KBM-7 (cell line): ENCODE measurements around the gene LRP1-AS.
"Not testable (repeated sequence)": the region's sequence is repeated elsewhere in the genome, so short reads cannot be mapped to it uniquely, and the experiment has no call there.

Experiments used
- DNase-seq: peaks from one replicate; pipeline ENCODE4 v3.0.0-alpha.2; 2015
- in situ Hi-C: fragments of 300-500 bp; cut with MboI; formaldehyde crosslinking; loops from 2 replicates; pipeline ENCODE4 v1.14.3; 2020; ENCODE audit warnings: low sequenced_read_pairs, low pct_unique_long_range_greater_than_20kb, mixed read lengths

LRP1-AS gene

DNA sequence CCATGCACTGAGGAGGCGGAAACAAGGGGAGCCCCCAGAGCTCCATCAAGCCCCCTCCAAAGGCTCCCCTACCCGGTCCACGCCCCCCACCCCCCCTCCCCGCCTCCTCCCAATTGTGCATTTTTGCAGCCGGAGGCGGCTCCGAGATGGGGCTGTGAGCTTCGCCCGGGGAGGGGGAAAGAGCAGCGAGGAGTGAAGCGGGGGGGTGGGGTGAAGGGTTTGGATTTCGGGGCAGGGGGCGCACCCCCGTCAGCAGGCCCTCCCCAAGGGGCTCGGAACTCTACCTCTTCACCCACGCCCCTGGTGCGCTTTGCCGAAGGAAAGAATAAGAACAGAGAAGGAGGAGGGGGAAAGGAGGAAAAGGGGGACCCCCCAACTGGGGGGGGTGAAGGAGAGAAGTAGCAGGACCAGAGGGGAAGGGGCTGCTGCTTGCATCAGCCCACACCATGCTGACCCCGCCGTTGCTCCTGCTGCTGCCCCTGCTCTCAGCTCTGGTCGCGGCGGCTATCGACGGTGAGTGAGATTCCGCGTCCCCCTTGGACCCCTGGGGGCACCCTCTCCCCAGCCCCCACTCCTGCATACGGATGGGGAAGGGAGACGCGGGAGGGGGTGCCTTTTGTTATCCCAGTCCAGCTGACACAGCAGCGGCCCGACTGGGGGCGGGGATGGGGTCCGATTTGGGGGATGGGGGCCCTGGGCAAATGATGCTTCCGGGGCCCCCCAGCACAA lies 18.7 kb downstream of the LRP1-AS start:
- DNase-seq = no peak
- in situ Hi-C loops = no loop called here

- peak; percentile 61 for DNase-seq
- in situ Hi-C loops = no loop called here
Observed at GRCh38 chr12:57127726-57128518, 19.5 kb downstream of the LRP1-AS start, which contains the start of gene LRP1. Gene LRP1 (plus strand): TSS chr12:57128483. CDS start chr12:57128965, 482 bp downstream.

DNA sequence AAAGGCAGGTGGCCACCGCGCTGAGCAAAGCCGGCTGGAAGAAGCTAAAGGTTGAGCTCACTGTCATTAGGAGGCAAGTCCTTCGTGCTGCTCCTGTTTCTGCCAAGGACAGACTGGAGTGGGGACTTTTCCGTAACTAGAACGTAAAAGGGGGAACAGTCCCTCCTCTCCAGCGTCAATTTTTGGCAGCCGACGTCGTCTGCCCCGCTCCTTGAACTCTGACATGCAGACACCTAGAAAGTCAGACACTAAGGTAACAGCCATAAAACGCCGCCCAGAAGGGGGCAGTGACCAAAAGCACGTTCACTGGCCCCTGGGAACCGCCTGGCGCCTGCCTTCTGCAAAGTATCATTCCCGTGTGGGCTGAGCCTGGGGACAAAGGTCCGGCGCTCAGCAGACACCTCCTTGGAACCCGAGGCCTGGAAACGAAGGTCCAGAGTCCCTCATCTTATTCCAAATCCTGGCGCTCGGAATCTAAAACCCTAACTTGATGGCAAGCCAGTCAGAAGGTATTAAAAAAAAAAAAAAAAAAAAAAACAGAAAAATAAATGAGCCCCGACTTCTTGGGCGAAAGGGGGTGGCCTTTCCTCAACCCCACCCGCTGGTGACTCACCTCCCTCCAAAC lies 20.2 kb downstream of the LRP1-AS start:
- peak; percentile 55 for DNase-seq

DNA sequence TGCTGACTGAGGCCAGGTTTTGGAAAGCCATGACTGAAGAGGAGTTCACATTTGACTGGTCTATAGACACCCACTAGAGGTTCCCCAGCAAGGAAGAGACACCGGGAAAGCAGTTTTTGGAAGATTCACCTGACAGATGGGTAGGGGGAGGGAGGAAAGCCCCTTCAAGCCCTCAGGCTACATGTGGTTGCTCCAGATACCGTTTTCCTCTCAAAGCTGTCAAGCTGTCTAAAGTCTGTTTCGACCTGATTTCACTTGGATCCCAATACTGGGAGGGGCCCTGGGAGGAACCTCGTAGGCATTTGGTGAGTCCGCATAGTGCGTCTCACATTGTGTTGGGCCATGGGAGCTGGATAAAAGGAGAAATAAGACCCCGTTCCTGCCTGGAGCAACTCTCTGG lies 20.9 kb downstream of the LRP1-AS start:
- no peak for DNase-seq
- in situ Hi-C loops = no loop called here

More for the DNA sequence above, 20.2 kb downstream of the LRP1-AS start:
- in situ Hi-C loops = no loop called here

DNA sequence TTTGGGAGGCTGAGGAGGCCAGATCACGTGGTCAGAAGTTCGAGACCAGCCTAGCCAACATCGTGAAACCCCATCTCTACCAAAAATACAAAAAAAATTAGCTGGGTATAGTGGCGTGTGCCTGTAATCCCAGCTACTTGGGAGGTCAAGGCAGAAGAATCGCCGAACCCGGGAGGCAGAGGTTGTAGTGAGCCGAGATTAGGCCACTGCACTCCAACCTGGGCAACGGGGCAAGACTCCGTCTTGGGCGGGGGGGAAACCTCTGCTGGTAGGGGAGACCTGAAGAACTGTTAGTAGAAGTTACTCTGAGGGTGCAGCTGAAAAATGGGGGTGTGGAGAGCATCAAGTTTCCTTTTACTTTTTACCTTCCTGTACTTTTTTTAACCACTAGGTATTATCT lies 21.4 kb downstream of the LRP1-AS start:
- in situ Hi-C loops = no loop called here
- no peak for DNase-seq

GRCh38 chr12:57124261-57124877 lies 23.1 kb downstream of the LRP1-AS start:
- peak; percentile 79 for DNase-seq
- in situ Hi-C loops = no loop called here

DNA sequence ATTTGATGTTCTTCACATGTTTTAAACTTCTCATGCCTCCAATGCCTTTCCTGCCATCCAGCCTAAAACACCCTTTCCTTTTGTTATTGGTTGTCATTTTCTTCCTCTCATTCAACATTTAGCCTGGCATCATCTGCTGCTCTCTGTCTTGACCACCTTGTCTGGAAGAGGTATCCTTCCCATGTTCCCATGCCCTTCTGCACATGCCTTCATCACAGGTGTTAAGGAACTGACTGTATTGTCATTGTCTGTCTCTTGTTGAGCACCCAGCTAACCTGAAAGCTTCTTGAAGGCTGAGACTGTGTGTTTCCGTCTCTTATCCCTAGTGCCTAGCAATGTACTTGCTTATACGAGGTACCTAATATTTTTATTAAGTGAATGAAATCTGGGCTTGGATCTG lies 23.6 kb downstream of the LRP1-AS start:
- in situ Hi-C loops = no loop called here
- no peak for DNase-seq

- in situ Hi-C loops = not testable (repeated sequence)
Observed at GRCh38 chr12:57120718-57121117, 26.7 kb downstream of the LRP1-AS start.

GRCh38 chr12:57119294-57120085 lies 27.9 kb downstream of the LRP1-AS start:
- in situ Hi-C loops = no loop called here
- DNase-seq = no peak

More at GRCh38 chr12:57120718-57121117, 26.7 kb downstream of the LRP1-AS start:
- DNase-seq = not testable (repeated sequence)

- peak; percentile 76 for DNase-seq
Observed at GRCh38 chr12:57118711-57119271, 28.6 kb downstream of the LRP1-AS start.

GRCh38 chr12:57116580-57117281 lies 30.7 kb downstream of the LRP1-AS start:
- DNase-seq = no peak
- in situ Hi-C loops = no loop called here

More at GRCh38 chr12:57118711-57119271, 28.6 kb downstream of the LRP1-AS start:
- in situ Hi-C loops = no loop called here

- in situ Hi-C loops = no loop called here
- no peak for DNase-seq
Observed at GRCh38 chr12:57112492-57113294, 34.7 kb downstream of the LRP1-AS start.

DNA sequence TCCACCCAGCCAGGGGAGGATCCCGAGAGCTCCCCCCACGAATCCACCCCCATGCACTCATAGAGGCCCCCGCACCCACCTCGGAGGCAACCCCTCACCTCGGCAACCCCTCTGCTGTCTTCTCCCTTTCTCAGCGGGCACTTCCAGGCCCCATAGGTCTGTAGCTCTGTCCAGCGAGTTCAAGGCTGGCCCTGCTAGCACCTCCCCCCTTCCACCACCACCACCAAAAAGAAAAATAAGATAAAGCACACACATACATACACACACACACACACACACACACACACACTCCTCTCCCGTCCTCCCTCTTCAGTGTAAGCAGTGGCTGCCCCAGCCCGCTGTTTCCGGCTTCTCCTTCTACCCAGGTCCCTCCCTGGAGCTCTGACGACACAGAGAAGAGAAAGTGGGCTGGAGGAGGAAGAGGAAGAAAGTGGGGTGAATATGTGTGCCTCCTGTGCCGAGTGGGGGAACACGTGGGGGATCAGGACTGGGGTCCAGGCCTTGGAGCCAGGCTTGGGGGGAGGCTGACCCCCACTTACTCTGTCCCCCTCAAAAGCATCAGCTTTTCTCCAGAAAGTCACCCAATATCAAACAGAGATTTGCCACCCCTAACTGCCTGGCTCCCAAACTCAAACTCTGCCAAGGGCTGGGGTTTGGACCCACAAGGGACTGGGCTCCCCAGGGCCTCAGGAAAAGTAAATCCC lies 36.2 kb downstream of the LRP1-AS start, which contains the start of gene STAT6:
TSS of gene STAT6 (minus strand) at position 332 of the 704 bp plus-strand sequence. CDS start 3,084 bp downstream, outside the sequence.
- in situ Hi-C loops = no loop called here

DNA sequence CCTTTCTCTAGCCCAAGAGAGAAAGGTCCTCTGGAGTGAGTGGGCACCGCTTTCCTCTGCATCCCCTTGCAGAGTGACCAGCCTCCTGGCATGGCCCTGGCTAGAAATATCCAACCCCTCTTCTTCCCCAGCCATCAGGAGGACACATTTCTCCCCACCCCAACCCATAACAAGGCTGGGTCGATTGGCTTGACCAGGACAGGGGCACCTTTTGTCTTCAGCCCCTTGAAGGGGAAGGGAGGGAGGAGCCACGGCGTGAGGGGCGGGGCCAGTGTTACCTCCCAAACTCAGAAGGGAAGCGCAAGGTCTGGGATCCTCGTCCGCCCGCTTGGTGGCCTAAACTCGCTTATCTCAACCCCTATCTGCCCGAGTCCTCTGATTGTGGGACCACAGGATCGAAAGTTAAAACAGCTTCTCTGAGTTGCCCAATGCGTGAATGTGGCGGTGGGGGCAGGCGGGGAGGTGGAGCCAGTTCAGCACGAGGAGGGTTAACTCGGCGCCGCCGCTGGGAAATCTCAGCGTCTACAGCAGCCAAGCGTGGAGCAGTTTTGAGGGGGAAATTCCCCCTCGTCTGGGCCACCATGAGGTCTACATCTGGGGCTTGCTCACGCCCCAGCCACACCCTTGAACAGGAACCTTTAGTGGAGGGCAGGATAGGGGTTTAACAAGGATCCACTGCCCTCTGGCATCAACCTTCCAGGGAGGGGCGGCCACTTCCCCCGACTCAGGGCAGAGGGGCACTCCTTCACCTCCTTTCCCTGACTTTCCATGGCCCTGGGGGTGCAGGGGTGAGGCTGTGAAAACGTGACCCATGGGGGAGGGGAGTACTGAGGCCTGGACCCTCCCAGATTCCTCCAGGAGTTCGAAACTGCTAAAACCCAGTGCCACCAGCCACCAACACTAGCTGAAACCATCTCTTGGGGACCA lies 37.1 kb downstream of the LRP1-AS start:
- in situ Hi-C loops = no loop called here
- peak; percentile 83 for DNase-seq

More for the DNA sequence above, 36.2 kb downstream of the LRP1-AS start, which contains the start of gene STAT6:
- DNase-seq = peak; percentile 93
